Muscle layer of colon (tissue), 2 donors: ENCODE data around the gene ATN1.
A peak's percentile ranks its signal among the peaks of the same experiment; 100 is the strongest.
"Not testable (repeated sequence)": the region's sequence is repeated elsewhere in the genome, so short reads cannot be mapped to it uniquely, and the experiment has no call there.

ENCODE experiments used
- H3K27ac ChIP-seq: one replicate; pipeline ENCODE4 v1.7.0; 2013; ENCODE audit warnings: low read depth, mild to moderate bottlenecking, low read length, moderate library complexity
- H3K27me3 ChIP-seq, 2 donors: one replicate each; pipeline ENCODE4 v1.7.0; 2013; ENCODE audit warnings: low read length in 2 of 2, mild to moderate bottlenecking in 2 of 2; ENCODE audit not compliant: insufficient read depth in 2 of 2, control insufficient read depth in 1 of 2
- H3K36me3 ChIP-seq: one replicate; pipeline ENCODE4 v1.7.0; 2013; ENCODE audit warnings: mild to moderate bottlenecking, low read length; ENCODE audit not compliant: insufficient read depth
- H3K4me1 ChIP-seq: one replicate; pipeline ENCODE4 v1.7.0; 2013; ENCODE audit warnings: mild to moderate bottlenecking, low read length; ENCODE audit not compliant: insufficient read depth
- H3K4me3 ChIP-seq, 2 donors: one replicate each; pipeline ENCODE4 v1.7.0; 2013; ENCODE audit warnings: low read length in 2 of 2, low read depth in 1 of 2, mild to moderate bottlenecking in 1 of 2, moderate library complexity in 1 of 2
- H3K9ac ChIP-seq: one replicate; pipeline ENCODE4 v1.7.0; 2013; ENCODE audit warnings: low read length
- H3K9me3 ChIP-seq: one replicate; pipeline ENCODE4 v1.7.0; 2013; ENCODE audit warnings: mild to moderate bottlenecking, low read length
- donor health status: abdominal sarcoma.
- donor health status: Adenocarcinoma of cecum.

Gene ATN1

GRCh38 chr12:6927379-6928021 is at the start of gene ATN1:
TSS of gene ATN1 (plus strand) at chr12:6927959. CDS start at chr12:6934002, 6,043 bp downstream.
- H3K9me3 ChIP-seq: no peaks in the 10 kb centered on the region
- H3K4me3 ChIP-seq: peak within 1 kb of the TSS; percentile 86 to 95
- peaks cover 8% of the 10 kb centered on the region for H3K36me3 ChIP-seq
- no peaks in the 10 kb centered on the region for H3K27me3 ChIP-seq
- peak within 1 kb of the TSS; percentile 99 for H3K9ac ChIP-seq
- H3K4me1 ChIP-seq: peaks cover 55% of the 10 kb centered on the region
- peak within 1 kb of the TSS; percentile 97 for H3K27ac ChIP-seq

GRCh38 chr12:6879824-6880223 is 47.9 kb upstream of the ATN1 start:
- H3K4me3 ChIP-seq, H3K27ac ChIP-seq, H3K4me1 ChIP-seq, H3K9ac ChIP-seq, H3K9me3 ChIP-seq, H3K27me3 ChIP-seq: not testable (repeated sequence)
- peaks cover 11% of the 10 kb centered on the region for H3K36me3 ChIP-seq

DNA sequence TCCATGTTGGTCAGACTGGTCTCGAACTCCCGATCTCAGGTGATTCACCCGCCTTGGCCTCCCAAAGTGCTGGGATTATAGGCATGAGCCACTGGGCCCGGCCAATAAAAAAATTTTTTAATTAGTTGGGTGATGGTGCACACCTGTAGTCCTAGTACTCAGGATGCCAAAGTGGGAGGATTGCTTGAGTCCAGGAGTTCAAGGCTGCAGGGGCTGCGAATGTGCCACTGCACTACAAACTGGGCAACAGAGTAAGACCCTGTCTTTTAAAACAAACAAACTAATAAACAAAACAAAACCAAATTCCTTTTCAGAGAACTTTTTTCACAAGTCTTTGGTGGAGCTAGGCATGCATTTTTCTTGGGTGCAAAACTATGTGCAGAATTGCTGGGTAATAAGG is 44.5 kb upstream of the ATN1 start:
- no peak overlapping the region for H3K9ac ChIP-seq
- H3K27ac ChIP-seq: no peak overlapping the region
- peaks cover 12% of the 10 kb centered on the region for H3K36me3 ChIP-seq
- H3K27me3 ChIP-seq: no peaks in the 10 kb centered on the region
- no peaks in the 10 kb centered on the region for H3K4me1 ChIP-seq
- no peak overlapping the region for H3K4me3 ChIP-seq
- no peaks in the 10 kb centered on the region for H3K9me3 ChIP-seq

- no peak overlapping the region for H3K9ac ChIP-seq
- no peak overlapping the region for H3K27ac ChIP-seq
Measured at GRCh38 chr12:6883683-6884082, 44.1 kb upstream of the ATN1 start.

DNA sequence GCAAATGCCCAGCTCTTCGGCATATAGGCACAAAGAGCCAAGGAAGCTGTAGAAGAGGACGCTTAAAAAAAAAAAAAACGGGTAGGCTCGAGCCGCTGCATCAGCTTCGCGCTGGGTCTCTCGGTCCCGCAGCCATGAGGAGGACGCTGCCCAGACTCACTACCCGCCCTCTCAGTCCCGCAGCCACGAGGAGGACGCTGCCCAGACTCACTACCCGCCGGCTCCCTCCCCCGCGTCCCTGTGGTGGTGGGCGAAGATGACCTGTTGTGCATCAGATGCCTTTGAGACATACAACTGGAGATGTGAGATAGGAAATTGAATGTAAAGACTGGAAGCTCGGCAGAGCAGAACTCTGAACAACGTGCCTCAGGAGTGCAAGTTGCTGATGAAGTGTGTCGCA is 43.2 kb upstream of the ATN1 start:
- no peaks in the 10 kb centered on the region for H3K27me3 ChIP-seq
- no peak overlapping the region for H3K4me3 ChIP-seq
- peaks cover 12% of the 10 kb centered on the region for H3K36me3 ChIP-seq
- no peak overlapping the region for H3K27ac ChIP-seq
- no peaks in the 10 kb centered on the region for H3K9me3 ChIP-seq
- H3K9ac ChIP-seq: no peak overlapping the region
- no peaks in the 10 kb centered on the region for H3K4me1 ChIP-seq

More at GRCh38 chr12:6883683-6884082, 44.1 kb upstream of the ATN1 start:
- H3K4me1 ChIP-seq: no peaks in the 10 kb centered on the region
- no peaks in the 10 kb centered on the region for H3K27me3 ChIP-seq
- H3K4me3 ChIP-seq: no peak overlapping the region
- no peaks in the 10 kb centered on the region for H3K9me3 ChIP-seq
- H3K36me3 ChIP-seq: peaks cover 12% of the 10 kb centered on the region

DNA sequence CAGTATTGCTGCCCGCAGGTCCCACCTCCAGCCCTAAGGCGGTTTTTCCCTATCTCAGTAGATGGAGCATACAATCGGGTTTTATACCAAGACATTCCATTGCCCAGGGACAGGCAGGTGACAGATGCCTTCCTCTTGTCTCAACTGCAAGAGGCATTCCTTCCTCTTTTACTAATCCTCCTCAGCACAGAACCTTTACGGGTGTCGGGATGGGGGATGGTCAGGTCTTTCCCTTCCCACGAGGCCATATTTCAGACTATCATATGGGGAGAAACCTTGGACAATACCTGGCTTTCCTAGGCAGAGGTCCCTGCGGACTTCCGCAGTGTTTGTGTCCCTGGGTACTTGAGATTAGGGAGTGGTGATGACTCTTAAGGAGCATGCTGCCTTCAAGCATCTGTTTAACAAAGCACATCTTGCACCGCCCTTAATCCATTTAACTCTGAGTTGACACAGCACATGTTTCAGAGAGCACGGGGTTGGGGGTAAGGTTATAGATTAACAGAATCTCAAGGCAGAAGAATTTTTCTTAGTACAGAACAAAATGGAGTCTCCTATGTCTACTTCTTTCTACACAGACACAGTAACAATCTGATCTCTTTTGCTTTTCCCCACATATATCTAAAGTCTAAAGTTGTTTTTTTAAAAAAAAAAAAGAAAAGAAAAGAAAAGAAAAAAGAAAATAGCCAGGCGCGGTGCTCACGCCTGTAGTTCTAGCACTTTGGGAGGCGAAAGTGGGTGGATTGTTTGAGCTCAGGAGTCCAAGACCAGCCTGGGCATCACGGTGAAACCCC is 41.4 kb upstream of the ATN1 start:
- H3K4me3 ChIP-seq, H3K9ac ChIP-seq, H3K27me3 ChIP-seq, H3K9me3 ChIP-seq, H3K4me1 ChIP-seq, H3K27ac ChIP-seq: not testable (repeated sequence)
- peaks cover 12% of the 10 kb centered on the region for H3K36me3 ChIP-seq

- Histone ChIP-seq H3K4me1 (peaks cover 11% of the 10 kb centered on the region), H3K27ac (no peak overlapping the region), H3K4me3 (no peak overlapping the region), H3K27me3 (no peaks in the 10 kb centered on the region), H3K9me3 (no peaks in the 10 kb centered on the region), H3K9ac (no peak overlapping the region), H3K36me3 (peaks cover 12% of the 10 kb centered on the region)
Measured at GRCh38 chr12:6887460-6887859, 40.3 kb upstream of the ATN1 start.

DNA sequence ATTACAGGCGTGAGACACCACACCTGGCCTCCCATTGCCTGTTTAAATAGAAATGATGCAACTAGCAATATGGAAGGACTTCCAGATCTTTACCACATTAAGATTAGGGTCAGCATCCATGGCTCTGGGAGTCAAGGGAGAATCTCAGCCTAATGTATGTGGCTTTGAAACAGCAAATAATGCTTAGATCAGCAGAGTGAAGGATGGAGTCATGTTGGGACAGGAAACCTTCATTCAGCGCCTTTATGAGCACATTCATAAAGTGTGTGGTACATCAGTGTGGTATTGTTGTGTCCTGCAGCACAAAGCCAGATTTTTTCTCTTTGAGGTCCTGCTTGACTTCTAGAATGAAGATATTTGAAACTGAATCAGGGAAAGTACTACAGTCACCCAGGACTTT is 39.4 kb upstream of the ATN1 start:
- Histone ChIP-seq H3K27me3 (no peaks in the 10 kb centered on the region), H3K4me1 (peaks cover 11% of the 10 kb centered on the region), H3K9ac (no peak overlapping the region), H3K27ac (no peak overlapping the region), H3K9me3 (no peaks in the 10 kb centered on the region), H3K4me3 (no peak overlapping the region), H3K36me3 (peaks cover 11% of the 10 kb centered on the region)

- not testable (repeated sequence) for H3K27me3 ChIP-seq, H3K27ac ChIP-seq, H3K9ac ChIP-seq, H3K4me3 ChIP-seq, H3K36me3 ChIP-seq, H3K9me3 ChIP-seq
- peaks cover 11% of the 10 kb centered on the region for H3K4me1 ChIP-seq
Measured at GRCh38 chr12:6888794-6889193, 39.0 kb upstream of the ATN1 start.

GRCh38 chr12:6889775-6890573 is 37.8 kb upstream of the ATN1 start:
- peak overlapping the region; percentile 90 for H3K27ac ChIP-seq
- peak overlapping the region in 1 of 2 donors; percentile 51 for H3K4me3 ChIP-seq
- H3K9ac ChIP-seq: peak overlapping the region; percentile 70
- not testable (repeated sequence) for H3K27me3 ChIP-seq, H3K9me3 ChIP-seq, H3K36me3 ChIP-seq
- H3K4me1 ChIP-seq: peaks cover 11% of the 10 kb centered on the region

DNA sequence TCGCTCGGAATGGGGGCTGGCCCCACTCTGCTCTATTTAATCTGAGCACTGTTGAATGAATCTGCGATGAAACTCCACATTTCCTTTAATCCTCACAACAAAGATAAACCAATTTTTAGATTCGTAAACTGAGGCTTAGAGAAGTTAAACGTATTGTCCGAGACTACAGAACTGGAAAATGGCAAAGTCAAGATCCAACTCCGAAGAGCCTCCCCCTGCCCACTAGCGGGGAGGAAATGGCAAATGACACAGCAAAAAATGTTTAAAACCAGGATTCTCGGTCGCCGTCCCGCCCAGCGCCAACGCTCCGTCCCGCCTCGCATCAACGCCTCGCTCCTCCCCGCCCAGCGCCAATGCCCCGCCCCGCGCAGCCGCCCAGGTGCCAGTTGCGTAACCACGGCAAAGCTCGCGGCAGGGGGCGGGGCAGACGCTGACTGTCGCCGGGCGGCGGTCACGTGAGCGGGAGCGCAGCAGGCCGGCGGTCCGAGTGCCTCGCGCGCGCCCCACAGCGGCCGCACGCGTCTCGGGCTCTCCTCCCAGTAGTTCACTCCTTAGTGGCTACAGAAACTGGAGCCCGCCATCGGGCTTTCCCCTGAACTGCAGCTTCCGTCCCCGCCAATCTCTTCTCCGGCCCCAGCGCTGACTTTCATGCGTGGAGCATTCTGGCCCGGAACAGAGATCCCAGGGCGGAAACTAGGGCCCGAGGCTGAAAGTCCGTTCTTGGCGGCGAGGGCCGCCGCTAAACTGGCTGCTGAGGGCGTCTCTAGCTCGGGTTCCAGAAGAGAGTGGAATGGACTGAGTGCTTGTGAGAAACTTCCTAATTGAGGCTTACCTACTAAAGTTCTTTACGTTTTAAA is 36.7 kb upstream of the ATN1 start:
- Histone ChIP-seq H3K4me1 (peaks cover 11% of the 10 kb centered on the region), H3K4me3 (peak overlapping the region; percentile 58 to 82), H3K27ac (peak overlapping the region; percentile 90), H3K9ac (peak overlapping the region; percentile 91), H3K9me3 (no peaks in the 10 kb centered on the region), H3K27me3 (no peaks in the 10 kb centered on the region), H3K36me3 (no peaks in the 10 kb centered on the region)
